GM12864 (cell line): Measurements from ENCODE around the gene RNF114.

Source experiments
- DNase-seq: peaks from one replicate; pipeline ENCODE4 v3.0.0-alpha.2; 2011; ENCODE audit warnings: low read depth
- H3K4me3 ChIP-seq: 2 replicates; pipeline ENCODE4 v1.5.1; 2011; ENCODE audit warnings: mild to moderate bottlenecking, low read depth, low read length, control low read depth
- CTCF ChIP-seq: IDR thresholded peaks from 2 replicates; pipeline ENCODE4 v1.5.1; 2011; ENCODE audit warnings: low read depth, mild to moderate bottlenecking, moderate library complexity, low read length, control low read depth, inconsistent platforms; ENCODE audit errors: missing control alignments

RNF114 gene

GRCh38 chr20:49984426-49985153 is 48.4 kb downstream of the RNF114 start:
- TF ChIP-seq CTCF, result no peak
- no peak for DNase-seq
- no peak overlapping the region for H3K4me3 ChIP-seq

- no peak overlapping the region for H3K4me3 ChIP-seq
- no peak for TF ChIP-seq CTCF
- no peak for DNase-seq
These were observed 49.0 kb downstream of the RNF114 start for GRCh38 chr20:49985157-49985556.

GRCh38 chr20:49985617-49986016 is 49.4 kb downstream of the RNF114 start:
- H3K4me3 ChIP-seq, result no peak overlapping the region
- DNase-seq, result no peak
- no peak for TF ChIP-seq CTCF

GRCh38 chr20:49986049-49986448 is 49.9 kb downstream of the RNF114 start:
- no peak for DNase-seq
- no peak for TF ChIP-seq CTCF
- H3K4me3 ChIP-seq, result no peak overlapping the region

GRCh38 chr20:49987015-49987867 is 51.0 kb downstream of the RNF114 start:
- no peak for DNase-seq
- no peak overlapping the region for H3K4me3 ChIP-seq
- no peak for TF ChIP-seq CTCF

GRCh38 chr20:49987868-49988690 is 51.9 kb downstream of the RNF114 start:
- no peak for TF ChIP-seq CTCF
- no peak for DNase-seq
- no peak overlapping the region for H3K4me3 ChIP-seq
